ENCODE results near the gene TMEM82. TPM values are rescaled to one million over a fixed set of nuclear protein-coding genes. Genes with fewer than 3 reads are reported as not detected.

The TMEM82 gene
- total and polyA plus RNA-seq, 9 of the 15 experiments (the other 6 are each of a cell fraction or from before 2014, with no cell fraction given): not detected

GRCh38 chr1:15719381-15720120 is 22.7 kb upstream of the TMEM82 start:
- TF ChIP-seq SMC3 (conservative IDR thresholded peaks at IDR 0.05; ENCODE audit: insufficient read depth, low read depth, low read length) (0 out of 2 replicates have a peak, but pooled peaks have one; percentile 20), PURB (CRISPR knock-in tag; IDR thresholded peaks at IDR 0.05; ENCODE audit: low read depth) (no peak), CTCF (IDR thresholded peaks at IDR 0.05 in 2 of 3, conservative IDR thresholded peaks at IDR 0.05 in 1 of 3; ENCODE audit: insufficient read depth in 2 of 3, low read depth in 1 of 3, low read length in 3 of 3) (peak; percentile 17 to 41 (median 23); a peak in 3 of 6 replicates)
- intact Hi-C loops (cut with micrococcal nuclease) (no loop called here), in situ Hi-C loops (cut with MboI) (no loop called here)
- Histone ChIP-seq H3K4me1 (replicated peaks in 1 of 2; ENCODE audit: control insufficient read depth in 2 of 2, insufficient read depth in 2 of 2, low read length in 2 of 2) (peaks cover 0 to 4% of the 10 kb centered on the region in 2 experiments; a peak in 1 of 5 replicates), H3K27me3 (ENCODE audit: control insufficient read depth in 2 of 2, insufficient read depth in 2 of 2, low read length in 2 of 2) (no peaks in the 10 kb centered on the region), H4K20me1 (replicated peaks; ENCODE audit: control insufficient read depth, insufficient read depth, low read length) (peaks cover 5% of the 10 kb centered on the region), H3K27ac (ENCODE audit: extremely low read depth, low read depth, low read length) (no peak overlapping the region), H3K9me1 (ENCODE audit: control insufficient read depth, insufficient read depth, low read length) (no peaks in the 10 kb centered on the region), H3K4me3 (no peak overlapping the region), H3K9ac (ENCODE audit: insufficient read depth in 1 of 2, low read depth in 2 of 2, low read length in 2 of 2) (0 out of 4 replicates have a peak overlapping the region, but pooled peaks of 1 of the 2 experiments have one; percentile 56), H2AFZ (ENCODE audit: low read depth, low read length) (no peak overlapping the region), H3K4me2 (ENCODE audit: insufficient read depth, low read length) (no peak overlapping the region), H3K36me3 (ENCODE audit: control insufficient read depth, insufficient read depth, low read length) (peaks cover 68% of the 10 kb centered on the region), H3K9me3 (replicated peaks; ENCODE audit: control insufficient read depth, insufficient read depth, low read depth, low read length) (no peaks in the 10 kb centered on the region), H3K79me2 (ENCODE audit: control insufficient read depth, insufficient read depth, low read length) (0 out of 3 replicates have a peak, but pooled peaks cover 3% of the 10 kb centered on the region)
- DNase-seq (ENCODE audit: extremely low read depth in 1 of 4, low spot score in 3 of 4) (no peak), ATAC-seq (peak; percentile 20; the same call in 1 of the 3 replicates), FAIRE-seq (no peak)
- no TSS peak for BruUV-seq (replicated peaks)
- POLR2A ChIA-PET: interaction anchor here (0.7 to 1.2 kb wide), 3 partner anchors 10 to 232 kb away, joined by 3 to 4 read pairs (median 3); no protein-coding TSS in a partner anchor
- CTCF ChIA-PET (ENCODE audit: low intra/inter-chr PET ratio): no interaction called here
- whole genome bisulfite sequencing (ENCODE audit: insufficient coverage, low coverage, missing lambda C conversion rate): 92% methylated on average over 12 of the region's 12 CpGs
